Measurements from ENCODE around the gene PPP6R2.
"Not testable (repeated sequence)": the region's sequence is repeated elsewhere in the genome, so short reads cannot be mapped to it uniquely, and the experiment has no call there.

Gene PPP6R2

DNA sequence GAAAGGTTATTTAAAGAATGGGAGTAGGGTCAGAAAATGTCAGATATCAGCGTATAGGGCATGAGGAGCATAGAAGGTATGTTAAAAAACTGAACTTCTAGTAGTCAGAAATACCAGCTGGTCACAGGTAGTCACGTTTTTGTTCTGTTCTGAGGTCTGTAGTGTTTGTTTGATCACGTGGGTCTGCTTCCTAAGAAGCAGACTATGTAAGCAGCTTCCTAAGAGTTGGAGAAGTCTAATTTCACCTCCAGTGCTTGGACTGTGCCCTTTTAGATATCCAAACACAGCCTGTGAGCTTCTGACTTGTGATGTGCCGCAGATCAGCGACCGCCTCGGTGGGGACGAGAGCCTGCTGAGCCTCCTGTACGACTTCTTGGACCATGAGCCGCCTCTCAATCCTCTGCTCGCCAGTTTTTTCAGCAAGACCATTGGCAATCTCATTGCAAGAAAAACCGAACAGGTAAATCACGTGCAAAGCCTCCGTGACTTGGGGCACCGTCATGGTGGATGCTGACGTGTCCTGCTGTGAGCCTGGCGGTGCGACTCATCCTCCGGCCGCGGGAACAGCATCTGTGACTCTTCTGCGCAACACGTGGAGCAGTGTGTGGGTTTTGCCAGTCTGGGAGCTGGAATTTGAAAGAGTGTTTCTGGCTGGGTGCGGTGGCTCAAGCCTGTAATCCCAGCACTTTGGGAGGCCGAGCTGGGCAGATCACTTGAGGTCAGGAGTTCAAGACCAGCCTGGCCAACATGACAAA is 63.5 kb downstream of the PPP6R2 start:
- DNase-seq = no peak

DNA sequence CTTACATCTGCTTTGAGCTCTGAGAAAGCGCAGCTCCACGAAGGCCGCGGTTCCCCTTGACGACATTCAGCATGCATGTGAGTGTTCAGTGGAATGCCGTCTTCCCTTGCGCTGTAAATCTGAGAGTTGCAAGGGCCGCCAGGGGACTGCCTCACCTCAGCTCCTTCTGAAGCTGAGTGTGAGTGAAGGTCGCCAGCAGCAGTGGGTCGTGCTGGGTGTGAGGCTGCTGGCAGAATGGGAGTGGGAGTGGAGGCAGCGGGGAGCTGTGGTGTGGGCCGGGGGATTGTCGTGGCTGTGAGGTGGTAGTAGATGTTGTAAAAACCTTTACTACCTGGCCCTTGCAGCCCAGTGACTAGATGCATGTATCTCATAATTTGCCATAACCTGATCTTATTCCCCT is 65.2 kb downstream of the PPP6R2 start:
- no peak for DNase-seq

DNA sequence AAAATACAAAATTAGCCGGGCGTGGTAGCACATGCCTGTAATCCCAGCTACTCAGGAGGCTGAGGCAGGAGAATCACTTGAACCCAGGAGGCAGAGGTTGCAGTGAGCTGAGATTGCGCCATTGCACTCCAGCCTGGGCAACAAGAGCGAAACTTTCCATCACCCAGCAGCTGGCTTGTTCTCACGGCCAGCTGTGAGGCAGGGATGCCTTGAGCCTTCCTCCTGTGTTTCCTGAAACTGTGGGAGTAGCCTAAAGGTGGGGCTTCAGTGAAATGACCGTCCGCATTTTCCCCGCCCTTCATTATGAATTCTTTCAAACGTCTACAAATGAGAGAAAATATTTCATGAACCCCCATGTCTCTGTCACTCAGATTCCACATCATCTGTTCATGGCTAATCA is 65.8 kb downstream of the PPP6R2 start:
- not testable (repeated sequence) for DNase-seq

GRCh38 chr22:50414476-50415248 is 71.5 kb downstream of the PPP6R2 start:
- no peak for DNase-seq

DNA sequence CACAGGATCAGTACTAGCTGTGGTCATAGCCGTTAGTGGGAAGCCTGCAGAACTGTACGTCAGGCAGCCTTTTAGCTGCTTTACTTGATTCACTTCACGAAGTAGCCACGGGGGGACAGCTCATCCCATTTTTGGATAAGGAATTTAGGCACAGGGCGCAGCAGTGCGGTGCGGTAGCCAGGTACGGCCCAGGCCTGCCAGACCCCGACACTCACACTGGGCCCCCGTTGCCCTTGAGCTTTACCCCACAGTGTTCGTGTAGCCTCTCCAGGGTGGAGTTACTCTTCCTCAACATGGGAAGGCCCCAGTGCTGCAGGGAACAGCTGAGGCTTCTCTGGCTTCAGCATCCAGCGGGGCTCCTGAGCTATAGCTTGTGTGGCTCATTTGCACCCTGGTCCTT is 72.3 kb downstream of the PPP6R2 start:
- no peak for DNase-seq

- DNase-seq = no peak
Measured at GRCh38 chr22:50416996-50417395, 73.9 kb downstream of the PPP6R2 start.

- DNase-seq = no peak
Measured at GRCh38 chr22:50417411-50418210, 74.5 kb downstream of the PPP6R2 start.

GRCh38 chr22:50418624-50419023 is 75.5 kb downstream of the PPP6R2 start:
- no peak for DNase-seq

DNA sequence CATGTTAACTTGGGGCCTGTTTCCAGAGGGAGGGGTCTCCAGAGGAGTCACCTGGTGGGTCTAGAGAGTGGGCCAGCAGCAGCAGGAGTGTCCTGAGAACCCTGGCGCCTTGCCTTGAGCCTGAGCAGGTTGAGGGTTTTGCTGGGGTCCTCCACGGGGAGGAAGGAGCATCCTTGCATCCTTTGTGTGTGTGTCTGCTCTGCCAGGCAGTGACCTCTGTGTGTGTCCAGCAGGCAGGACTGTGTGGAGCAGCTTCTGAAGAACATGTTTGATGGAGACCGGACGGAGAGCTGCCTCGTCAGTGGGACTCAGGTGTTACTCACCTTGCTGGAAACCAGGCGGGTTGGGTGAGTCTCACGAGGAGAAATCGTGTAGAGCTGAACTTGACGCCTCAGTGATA is 76.0 kb downstream of the PPP6R2 start:
- DNase-seq = no peak

- DNase-seq = no peak
Measured at GRCh38 chr22:50420015-50420414, 76.9 kb downstream of the PPP6R2 start.

DNA sequence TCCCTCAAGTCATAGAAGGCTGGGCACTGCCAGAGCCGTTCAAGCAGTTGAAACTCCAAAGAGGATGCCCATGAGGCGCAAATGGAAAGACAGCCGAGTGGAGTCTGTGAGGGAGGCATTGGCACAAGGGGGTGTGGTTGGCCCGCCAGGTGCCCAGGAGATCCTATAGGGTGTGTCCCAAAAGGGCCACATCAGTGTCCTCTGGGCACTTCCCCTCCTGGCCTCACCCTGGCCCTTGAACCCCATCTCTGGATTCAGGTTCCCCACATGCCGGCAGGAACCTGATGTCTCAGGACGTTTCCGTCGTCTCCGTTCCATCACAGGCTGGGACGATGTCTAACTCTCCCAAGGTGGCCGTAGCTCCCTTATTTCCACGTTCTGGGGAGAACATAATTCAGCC is 77.5 kb downstream of the PPP6R2 start:
- DNase-seq = no peak

- DNase-seq = no peak
Measured at GRCh38 chr22:50422046-50422445, 78.9 kb downstream of the PPP6R2 start.

- DNase-seq = no peak
Measured at GRCh38 chr22:50422961-50423815, 80.1 kb downstream of the PPP6R2 start.

GRCh38 chr22:50423956-50424355 is 80.8 kb downstream of the PPP6R2 start:
- DNase-seq = no peak

- no peak for DNase-seq
Measured at GRCh38 chr22:50425179-50425916, 82.2 kb downstream of the PPP6R2 start.

- DNase-seq = no peak
Measured at GRCh38 chr22:50432131-50432876, 89.2 kb downstream of the PPP6R2 start.

GRCh38 chr22:50432877-50433510 is 89.9 kb downstream of the PPP6R2 start:
- DNase-seq = not testable (repeated sequence)

DNA sequence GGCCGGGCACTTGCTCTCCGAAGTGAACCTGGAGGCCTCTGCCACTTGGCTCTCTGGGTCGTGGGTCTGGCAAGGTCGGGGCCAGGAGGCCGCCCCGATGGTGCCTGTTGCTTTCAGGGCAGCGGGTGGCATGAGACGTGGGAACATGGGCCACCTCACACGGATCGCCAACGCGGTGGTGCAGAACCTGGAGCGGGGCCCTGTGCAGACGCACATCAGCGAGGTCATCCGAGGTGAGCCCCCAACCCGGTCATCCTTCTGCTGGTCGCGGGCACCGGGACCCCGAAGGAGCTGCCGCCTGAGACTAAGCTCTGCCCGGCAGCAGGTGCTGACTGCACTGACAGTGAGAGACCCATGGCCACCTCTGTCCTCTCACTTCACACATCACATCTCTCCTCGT is 91.7 kb downstream of the PPP6R2 start:
- no peak for DNase-seq

DNA sequence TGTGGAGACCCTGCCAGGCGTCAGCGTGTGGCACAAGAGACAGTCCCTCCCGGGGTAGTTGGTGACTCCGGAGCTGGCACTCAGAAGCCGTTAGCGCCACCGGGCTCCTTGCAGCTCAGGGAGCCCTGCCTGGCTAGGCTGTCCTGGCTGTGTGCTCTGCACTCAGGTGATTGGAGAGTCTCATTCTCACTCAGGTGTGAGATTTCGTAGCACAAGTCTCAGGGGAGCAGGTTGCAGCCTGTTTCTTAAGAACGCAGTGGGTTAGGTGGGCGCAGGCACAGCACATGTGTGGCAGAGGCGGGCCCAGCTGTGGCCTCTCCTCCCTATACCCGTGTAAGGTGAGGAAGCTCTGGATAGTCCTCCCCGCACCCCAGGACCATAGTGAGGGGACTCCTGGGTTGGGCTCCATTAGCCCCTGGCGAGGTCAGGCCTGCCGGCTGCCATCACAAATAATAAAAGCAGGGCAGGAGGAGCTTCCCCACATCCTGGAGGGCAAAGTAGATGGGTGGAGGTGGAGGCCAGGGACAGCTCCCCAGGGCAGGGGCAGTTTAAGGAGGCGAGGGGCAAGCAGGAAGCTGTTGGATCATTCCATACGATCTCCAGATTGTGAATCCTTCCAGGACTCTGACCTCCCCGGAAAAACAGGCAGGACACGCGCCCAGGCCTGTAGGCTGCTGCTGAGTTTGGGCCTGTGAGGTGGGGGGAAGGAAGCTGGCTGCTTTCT is 92.3 kb downstream of the PPP6R2 start:
- DNase-seq = no peak

Measured in activated CD4-positive, alpha-beta T cell treated with anti-CD3 and anti-CD28 coated beads for 1 hour (primary cell).